HG03039 (cell line): ENCODE data around the gene ACER3.
"Not testable (repeated sequence)": the region's sequence is repeated elsewhere in the genome, so short reads cannot be mapped to it uniquely, and the experiment has no call there.

Experiments
- ATAC-seq: cut with Tn5 transposase; IDR thresholded peaks from one replicate; pipeline ENCODE4 v1.9.1; 2021; ENCODE audit warnings: mild to moderate bottlenecking, moderate library complexity; ENCODE audit not compliant: unreplicated experiment

The ACER3 gene

GRCh38 chr11:76872959-76873827, 12.5 kb downstream of the ACER3 start:
- ATAC-seq = no peak

- ATAC-seq = no peak
Measured at GRCh38 chr11:76878014-76878413, 17.3 kb downstream of the ACER3 start.

- no peak for ATAC-seq
Measured at GRCh38 chr11:76880314-76880713, 19.6 kb downstream of the ACER3 start.

- no peak for ATAC-seq
Measured at GRCh38 chr11:76880956-76881355, 20.2 kb downstream of the ACER3 start.

GRCh38 chr11:76885390-76886097, 24.8 kb downstream of the ACER3 start:
- ATAC-seq = no peak

GRCh38 chr11:76888989-76889388, 28.3 kb downstream of the ACER3 start:
- ATAC-seq = no peak

- ATAC-seq = no peak
Measured at GRCh38 chr11:76889411-76889975, 28.8 kb downstream of the ACER3 start.

GRCh38 chr11:76890329-76890728, 29.6 kb downstream of the ACER3 start:
- no peak for ATAC-seq

- no peak for ATAC-seq
Measured at GRCh38 chr11:76891285-76891684, 30.6 kb downstream of the ACER3 start.

GRCh38 chr11:76891793-76892192, 31.1 kb downstream of the ACER3 start:
- no peak for ATAC-seq

- ATAC-seq = no peak
Measured at GRCh38 chr11:76892306-76892705, 31.6 kb downstream of the ACER3 start.

- ATAC-seq = no peak
Measured at GRCh38 chr11:76897233-76897632, 36.5 kb downstream of the ACER3 start.

- ATAC-seq = no peak
Measured at GRCh38 chr11:76901144-76901543, 40.4 kb downstream of the ACER3 start.

- ATAC-seq = not testable (repeated sequence)
Measured at GRCh38 chr11:76901622-76902021, 40.9 kb downstream of the ACER3 start.

- no peak for ATAC-seq
Measured at GRCh38 chr11:76902121-76903014, 41.6 kb downstream of the ACER3 start.

GRCh38 chr11:76903325-76903724, 42.6 kb downstream of the ACER3 start:
- ATAC-seq = no peak

- ATAC-seq = no peak
Measured at GRCh38 chr11:76910620-76911414, 50.1 kb downstream of the ACER3 start.

- ATAC-seq = no peak
Measured at GRCh38 chr11:76911415-76911808, 50.7 kb downstream of the ACER3 start.

GRCh38 chr11:76916712-76917111, 56.0 kb downstream of the ACER3 start:
- ATAC-seq = no peak

- ATAC-seq = no peak
Measured at GRCh38 chr11:76918941-76919386, 58.2 kb downstream of the ACER3 start.
